HG03439 (cell line): ENCODE measurements around the gene KCNK15.
"Not testable (repeated sequence)": the region's sequence is repeated elsewhere in the genome, so short reads cannot be mapped to it uniquely, and the experiment has no call there.

ENCODE experiments used
- ATAC-seq: cut with Tn5 transposase; IDR thresholded peaks from one replicate; pipeline ENCODE4 v1.9.1; 2021; ENCODE audit warnings: mild to moderate bottlenecking, moderate library complexity; ENCODE audit not compliant: unreplicated experiment

KCNK15 gene

GRCh38 chr20:44756011-44756688 is 10.5 kb downstream of the KCNK15 start:
- no peak for ATAC-seq

GRCh38 chr20:44756956-44757355 is 11.3 kb downstream of the KCNK15 start:
- ATAC-seq = no peak

- ATAC-seq = no peak
Measured at GRCh38 chr20:44758247-44759101, 12.8 kb downstream of the KCNK15 start.

- ATAC-seq = no peak
Measured at GRCh38 chr20:44759595-44759994, 13.9 kb downstream of the KCNK15 start.

GRCh38 chr20:44761423-44761822 is 15.8 kb downstream of the KCNK15 start:
- ATAC-seq = no peak

- ATAC-seq = no peak
Measured at GRCh38 chr20:44762466-44763140, 16.9 kb downstream of the KCNK15 start.

- ATAC-seq = not testable (repeated sequence)
Measured at GRCh38 chr20:44763798-44764197, 18.1 kb downstream of the KCNK15 start.

- ATAC-seq = no peak
Measured at GRCh38 chr20:44765091-44765490, 19.4 kb downstream of the KCNK15 start.

- ATAC-seq = no peak
Measured at GRCh38 chr20:44765701-44766347, 20.2 kb downstream of the KCNK15 start.

GRCh38 chr20:44768256-44768655 is 22.6 kb downstream of the KCNK15 start:
- ATAC-seq = no peak

- no peak for ATAC-seq
Measured at GRCh38 chr20:44768854-44769480, 23.3 kb downstream of the KCNK15 start.

GRCh38 chr20:44769481-44769863 is 23.8 kb downstream of the KCNK15 start:
- ATAC-seq = no peak

- no peak for ATAC-seq
Measured at GRCh38 chr20:44770484-44771171, 25.0 kb downstream of the KCNK15 start.

GRCh38 chr20:44771172-44771535 is 25.5 kb downstream of the KCNK15 start:
- ATAC-seq = no peak

GRCh38 chr20:44772636-44773035 is 27.0 kb downstream of the KCNK15 start:
- no peak for ATAC-seq

- ATAC-seq = no peak
Measured at GRCh38 chr20:44773070-44773829, 27.6 kb downstream of the KCNK15 start.

GRCh38 chr20:44776980-44777379 is 31.3 kb downstream of the KCNK15 start:
- no peak for ATAC-seq

- ATAC-seq = no peak
Measured at GRCh38 chr20:44780226-44780625, 34.6 kb downstream of the KCNK15 start.

- no peak for ATAC-seq
Measured at GRCh38 chr20:44781118-44781517, 35.5 kb downstream of the KCNK15 start.

- no peak for ATAC-seq
Measured at GRCh38 chr20:44781791-44782190, 36.1 kb downstream of the KCNK15 start.
